K562 (cell line): ENCODE results near the gene RPS27. TPM values are rescaled to one million over a fixed set of nuclear protein-coding genes. Genes with fewer than 3 reads are reported as not detected.
A peak's percentile ranks its signal among the peaks of the same experiment; 100 is the strongest.

ENCODE experiments used
- AFF4 ChIP-seq: sonication (generic); formaldehyde crosslinking; IDR thresholded peaks from 2 replicates; pipeline ENCODE4 v1.8.0; 2023; ENCODE audit warnings: mild to moderate bottlenecking, missing genetic modification reagents
- BHLHE40 ChIP-seq: IDR thresholded peaks from 2 replicates; pipeline ENCODE4 v1.6.1; 2011; ENCODE audit warnings: low read length, improper control_type of control experiment
- BRF2 ChIP-seq: IDR thresholded peaks from 3 replicates; pipeline ENCODE4 v1.6.1; 2011; ENCODE audit warnings: borderline replicate concordance, mild to moderate bottlenecking; ENCODE audit not compliant: insufficient read length, insufficient read depth
- CXXC5 ChIP-seq: fragments of 250-450 bp; sonication (Bioruptor Pico); IDR thresholded peaks from 2 replicates; pipeline ENCODE4 v1.8.0; 2022; ENCODE audit warnings: inconsistent platforms, mild to moderate bottlenecking, moderate library complexity
- ELF2 ChIP-seq: fragments of 250-450 bp; sonication (Bioruptor Pico); IDR thresholded peaks from 2 replicates; pipeline ENCODE4 v1.5.0; 2021; ENCODE audit warnings: mild to moderate bottlenecking
- ELK3 ChIP-seq: fragments of 450-650 bp; formaldehyde crosslinking; IDR thresholded peaks from 2 replicates; pipeline ENCODE4 v1.4.0; 2020; ENCODE audit warnings: mild to moderate bottlenecking
- FOXP1 ChIP-seq: sonication (generic); formaldehyde crosslinking; IDR thresholded peaks from 2 replicates; pipeline ENCODE4 v1.8.0; 2022; ENCODE audit warnings: mild to moderate bottlenecking, missing genetic modification reagents
- THRAP3 ChIP-seq: fragments of 450-650 bp; IDR thresholded peaks from 2 replicates; pipeline ENCODE4 v1.6.1; 2016; ENCODE audit warnings: mild to moderate bottlenecking, inconsistent platforms, borderline replicate concordance
- ZNF121 ChIP-seq: sonication (generic); formaldehyde crosslinking; conservative IDR thresholded peaks from 2 replicates; pipeline ENCODE4 v1.8.0; 2022; ENCODE audit warnings: missing genetic modification reagents
- polyA plus RNA-seq, 8 experiments: library from polyadenylated mRNA; depleted of rRNA in 4 of 8; stranded (reverse) in 5 of 8; unstranded in 3 of 8; fragments of >200 nt; fragmentation: Nextera tagmentation in 2 of 8; fragmentation: Illumina TruSeq in 1 of 8; extraction: Ambion mirVana in 2 of 8; extraction: Trizol in 1 of 8; gene quantifications; 2 replicates each; pipeline versions ENCODE4 v1.2.1 to v1.2.3, GENCODE V29; 2011 to 2014; ENCODE audit warnings: inconsistent platforms in 1 of 8, missing spikeins in 1 of 8
- total RNA-seq, 7 experiments: library from RNA; depleted of rRNA in 6 of 7; stranded (reverse); fragments of >200 nt in 6 of 7; fragmentation: Illumina TruSeq in 2 of 7; extraction: Trizol in 2 of 7; gene quantifications; 2 replicates each; pipeline versions ENCODE4 v1.2.1 to v1.2.3, GENCODE V29; 2011 to 2021; ENCODE audit warnings: low replicate concordance in 1 of 7
- TF ChIP-seq, protein P1 (sequence below): fragments of 450-650 bp; IDR thresholded peaks from 2 replicates; pipeline ENCODE4 v1.6.1; 2016; ENCODE audit warnings: low read depth
- TF ChIP-seq, protein P2 (sequence below), 2 experiments: fragments of 450-650 bp; conservative IDR thresholded peaks; 2 replicates each; pipeline ENCODE4 v1.6.1; 2017; ENCODE audit warnings: mild to moderate bottlenecking in 2 of 2, moderate library complexity in 2 of 2

Gene RPS27
- total and polyA plus RNA-seq, 9 of the 15 experiments (the other 6 are each of a cell fraction or from before 2014, with no cell fraction given): 2,091 to 9,377 (median 6,706) TPM

DNA sequence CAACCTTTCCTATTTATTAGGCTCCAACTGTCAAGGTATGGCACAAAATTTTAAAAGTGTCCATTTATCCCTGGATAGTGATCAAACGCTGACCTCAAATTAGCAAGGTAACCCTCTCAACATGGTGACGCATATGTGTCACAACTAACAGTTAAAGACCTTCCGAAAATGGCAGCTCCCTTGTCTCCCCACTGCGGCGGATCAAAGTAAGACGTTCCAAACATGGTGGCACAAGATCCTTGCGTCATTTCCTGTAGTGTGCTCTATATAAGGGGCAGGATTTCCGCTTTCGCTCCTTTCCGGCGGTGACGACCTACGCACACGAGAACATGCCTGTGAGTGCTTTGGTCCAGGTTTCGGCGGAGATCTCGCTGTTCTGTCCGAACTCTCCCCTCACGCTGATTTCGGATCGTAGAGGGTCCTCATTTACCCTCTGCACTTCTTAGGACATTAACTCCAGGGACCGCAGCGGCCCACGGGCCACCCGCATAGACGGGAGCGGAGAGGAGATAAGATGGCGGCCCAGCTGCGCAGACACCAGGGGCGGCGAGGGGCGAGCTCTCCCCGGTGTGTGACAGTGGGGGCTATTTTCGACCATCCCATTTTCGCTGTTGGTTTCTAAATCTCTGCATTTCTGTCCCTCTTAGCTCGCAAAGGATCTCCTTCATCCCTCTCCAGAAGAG is at the start of gene RPS27 (continued):
- TF ChIP-seq, protein P1, sequence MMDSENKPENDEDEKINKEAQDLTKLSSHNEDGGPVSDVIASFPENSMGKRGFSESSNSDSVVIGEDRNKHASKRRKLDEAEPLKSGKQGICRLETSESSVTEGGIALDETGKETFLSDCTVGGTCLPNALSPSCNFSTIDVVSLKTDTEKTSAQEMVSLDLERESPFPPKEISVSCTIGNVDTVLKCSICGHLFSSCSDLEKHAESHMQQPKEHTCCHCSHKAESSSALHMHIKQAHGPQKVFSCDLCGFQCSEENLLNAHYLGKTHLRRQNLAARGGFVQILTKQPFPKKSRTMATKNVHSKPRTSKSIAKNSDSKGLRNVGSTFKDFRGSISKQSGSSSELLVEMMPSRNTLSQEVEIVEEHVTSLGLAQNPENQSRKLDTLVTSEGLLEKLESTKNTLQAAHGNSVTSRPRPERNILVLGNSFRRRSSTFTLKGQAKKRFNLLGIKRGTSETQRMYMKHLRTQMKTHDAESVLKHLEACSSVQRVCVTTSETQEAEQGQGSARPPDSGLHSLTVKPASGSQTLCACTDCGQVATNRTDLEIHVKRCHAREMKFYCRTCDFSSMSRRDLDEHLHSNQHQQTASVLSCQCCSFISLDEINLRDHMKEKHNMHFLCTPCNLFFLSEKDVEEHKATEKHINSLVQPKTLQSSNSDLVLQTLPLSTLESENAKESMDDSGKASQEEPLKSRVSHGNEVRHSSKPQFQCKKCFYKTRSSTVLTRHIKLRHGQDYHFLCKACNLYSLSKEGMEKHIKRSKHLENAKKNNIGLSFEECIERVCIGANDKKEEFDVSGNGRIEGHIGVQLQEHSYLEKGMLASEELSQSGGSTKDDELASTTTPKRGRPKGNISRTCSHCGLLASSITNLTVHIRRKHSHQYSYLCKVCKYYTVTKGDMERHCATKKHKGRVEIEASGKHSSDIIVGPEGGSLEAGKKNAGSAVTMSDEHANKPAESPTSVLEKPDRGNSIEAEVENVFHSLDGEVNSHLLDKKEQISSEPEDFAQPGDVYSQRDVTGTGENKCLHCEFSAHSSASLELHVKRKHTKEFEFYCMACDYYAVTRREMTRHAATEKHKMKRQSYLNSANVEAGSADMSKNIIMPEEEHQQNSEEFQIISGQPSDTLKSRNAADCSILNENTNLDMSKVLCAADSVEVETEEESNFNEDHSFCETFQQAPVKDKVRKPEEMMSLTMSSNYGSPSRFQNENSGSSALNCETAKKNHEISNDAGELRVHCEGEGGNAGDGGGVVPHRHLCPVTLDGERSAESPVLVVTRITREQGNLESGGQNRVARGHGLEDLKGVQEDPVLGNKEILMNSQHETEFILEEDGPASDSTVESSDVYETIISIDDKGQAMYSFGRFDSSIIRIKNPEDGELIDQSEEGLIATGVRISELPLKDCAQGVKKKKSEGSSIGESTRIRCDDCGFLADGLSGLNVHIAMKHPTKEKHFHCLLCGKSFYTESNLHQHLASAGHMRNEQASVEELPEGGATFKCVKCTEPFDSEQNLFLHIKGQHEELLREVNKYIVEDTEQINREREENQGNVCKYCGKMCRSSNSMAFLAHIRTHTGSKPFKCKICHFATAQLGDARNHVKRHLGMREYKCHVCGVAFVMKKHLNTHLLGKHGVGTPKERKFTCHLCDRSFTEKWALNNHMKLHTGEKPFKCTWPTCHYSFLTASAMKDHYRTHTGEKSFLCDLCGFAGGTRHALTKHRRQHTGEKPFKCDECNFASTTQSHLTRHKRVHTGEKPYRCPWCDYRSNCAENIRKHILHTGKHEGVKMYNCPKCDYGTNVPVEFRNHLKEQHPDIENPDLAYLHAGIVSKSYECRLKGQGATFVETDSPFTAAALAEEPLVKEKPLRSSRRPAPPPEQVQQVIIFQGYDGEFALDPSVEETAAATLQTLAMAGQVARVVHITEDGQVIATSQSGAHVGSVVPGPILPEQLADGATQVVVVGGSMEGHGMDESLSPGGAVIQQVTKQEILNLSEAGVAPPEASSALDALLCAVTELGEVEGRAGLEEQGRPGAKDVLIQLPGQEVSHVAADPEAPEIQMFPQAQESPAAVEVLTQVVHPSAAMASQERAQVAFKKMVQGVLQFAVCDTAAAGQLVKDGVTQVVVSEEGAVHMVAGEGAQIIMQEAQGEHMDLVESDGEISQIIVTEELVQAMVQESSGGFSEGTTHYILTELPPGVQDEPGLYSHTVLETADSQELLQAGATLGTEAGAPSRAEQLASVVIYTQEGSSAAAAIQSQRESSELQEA: no peak
- peak; percentile 68 for TF ChIP-seq THRAP3
- peak; percentile 89 for TF ChIP-seq FOXP1 (CRISPR knock-in tag)
- peak; percentile 59 for TF ChIP-seq ZNF121
- TF ChIP-seq, protein P2, sequence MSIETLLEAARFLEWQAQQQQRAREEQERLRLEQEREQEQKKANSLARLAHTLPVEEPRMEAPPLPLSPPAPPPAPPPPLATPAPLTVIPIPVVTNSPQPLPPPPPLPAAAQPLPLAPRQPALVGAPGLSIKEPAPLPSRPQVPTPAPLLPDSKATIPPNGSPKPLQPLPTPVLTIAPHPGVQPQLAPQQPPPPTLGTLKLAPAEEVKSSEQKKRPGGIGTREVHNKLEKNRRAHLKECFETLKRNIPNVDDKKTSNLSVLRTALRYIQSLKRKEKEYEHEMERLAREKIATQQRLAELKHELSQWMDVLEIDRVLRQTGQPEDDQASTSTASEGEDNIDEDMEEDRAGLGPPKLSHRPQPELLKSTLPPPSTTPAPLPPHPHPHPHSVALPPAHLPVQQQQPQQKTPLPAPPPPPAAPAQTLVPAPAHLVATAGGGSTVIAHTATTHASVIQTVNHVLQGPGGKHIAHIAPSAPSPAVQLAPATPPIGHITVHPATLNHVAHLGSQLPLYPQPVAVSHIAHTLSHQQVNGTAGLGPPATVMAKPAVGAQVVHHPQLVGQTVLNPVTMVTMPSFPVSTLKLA (conservative IDR thresholded peaks at IDR 0.05): peak; percentile 72 to 83
- peak; percentile 77 for TF ChIP-seq CXXC5 (CRISPR knock-in tag)
- peak; percentile 99 for TF ChIP-seq AFF4 (CRISPR knock-in tag)
- no peak for TF ChIP-seq BHLHE40
- TF ChIP-seq BRF2: no peak
- no peak for TF ChIP-seq ELK3 (CRISPR knock-in tag)
- TF ChIP-seq ELF2 (CRISPR knock-in tag): peak; percentile 92
